Globus pallidus (tissue), 1 donor: ENCODE data around the gene PCDHA1.
A peak's percentile ranks its signal among the peaks of the same experiment; 100 is the strongest.
"Not testable (repeated sequence)": the region's sequence is repeated elsewhere in the genome, so short reads cannot be mapped to it uniquely, and the experiment has no call there.

Experiments used
- DNase-seq: peaks from one replicate; pipeline ENCODE4 v3.0.0-alpha.2; 2015; ENCODE audit warnings: low spot score

Gene PCDHA1

DNA sequence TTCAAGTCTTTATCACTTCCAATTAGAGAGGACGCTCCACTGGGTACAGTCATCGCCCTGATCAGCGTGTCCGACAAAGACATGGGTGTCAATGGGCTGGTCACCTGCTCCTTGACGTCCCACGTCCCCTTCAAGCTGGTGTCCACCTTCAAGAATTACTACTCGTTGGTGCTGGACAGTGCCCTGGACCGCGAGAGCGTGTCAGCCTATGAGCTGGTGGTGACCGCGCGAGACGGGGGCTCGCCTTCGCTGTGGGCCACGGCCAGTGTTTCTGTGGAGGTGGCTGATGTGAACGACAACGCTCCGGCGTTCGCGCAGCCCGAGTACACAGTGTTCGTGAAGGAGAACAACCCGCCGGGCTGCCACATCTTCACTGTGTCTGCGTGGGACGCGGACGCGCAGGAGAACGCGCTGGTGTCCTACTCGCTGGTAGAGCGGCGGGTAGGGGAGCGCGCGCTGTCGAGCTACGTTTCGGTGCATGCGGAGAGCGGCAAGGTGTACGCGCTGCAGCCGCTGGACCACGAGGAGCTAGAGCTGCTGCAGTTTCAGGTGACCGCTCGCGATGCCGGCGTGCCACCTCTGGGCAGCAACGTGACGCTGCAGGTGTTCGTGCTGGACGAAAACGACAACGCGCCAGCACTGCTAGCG lies 22.4 kb downstream of the PCDHA1 start:
- not testable (repeated sequence) for DNase-seq

DNA sequence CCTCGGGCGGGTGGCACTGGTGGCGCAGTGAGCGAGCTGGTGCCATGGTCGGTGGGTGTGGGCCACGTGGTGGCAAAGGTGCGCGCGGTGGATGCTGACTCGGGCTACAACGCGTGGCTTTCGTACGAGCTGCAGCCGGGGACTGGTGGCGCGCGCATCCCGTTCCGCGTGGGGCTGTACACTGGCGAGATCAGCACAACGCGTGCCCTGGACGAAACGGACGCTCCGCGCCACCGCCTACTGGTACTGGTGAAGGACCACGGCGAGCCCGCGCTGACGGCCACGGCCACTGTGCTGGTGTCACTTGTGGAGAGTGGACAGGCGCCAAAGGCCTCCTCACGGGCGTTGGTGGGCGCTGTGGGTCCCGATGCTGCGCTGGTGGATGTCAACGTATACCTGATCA lies 22.9 kb downstream of the PCDHA1 start:
- no peak for DNase-seq

- peak; percentile 33 for DNase-seq
These were observed 35.7 kb downstream of the PCDHA1 start, which contains the start of gene PCDHA5 for GRCh38 chr5:140821375-140822280. Gene PCDHA5 (plus strand): TSS chr5:140821613.

DNA sequence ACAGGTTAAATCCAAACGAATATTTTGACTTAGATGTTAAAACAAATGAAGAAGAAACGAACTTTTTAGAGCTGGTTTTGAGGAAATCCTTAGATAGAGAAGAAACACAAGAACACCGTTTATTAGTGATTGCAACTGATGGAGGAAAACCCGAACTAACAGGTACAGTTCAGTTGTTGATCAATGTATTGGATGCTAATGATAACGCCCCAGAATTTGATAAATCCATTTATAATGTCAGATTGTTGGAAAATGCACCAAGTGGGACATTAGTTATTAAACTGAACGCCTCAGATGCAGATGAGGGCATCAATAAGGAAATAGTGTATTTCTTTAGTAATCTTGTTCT lies 36.3 kb downstream of the PCDHA1 start:
- no peak for DNase-seq

DNA sequence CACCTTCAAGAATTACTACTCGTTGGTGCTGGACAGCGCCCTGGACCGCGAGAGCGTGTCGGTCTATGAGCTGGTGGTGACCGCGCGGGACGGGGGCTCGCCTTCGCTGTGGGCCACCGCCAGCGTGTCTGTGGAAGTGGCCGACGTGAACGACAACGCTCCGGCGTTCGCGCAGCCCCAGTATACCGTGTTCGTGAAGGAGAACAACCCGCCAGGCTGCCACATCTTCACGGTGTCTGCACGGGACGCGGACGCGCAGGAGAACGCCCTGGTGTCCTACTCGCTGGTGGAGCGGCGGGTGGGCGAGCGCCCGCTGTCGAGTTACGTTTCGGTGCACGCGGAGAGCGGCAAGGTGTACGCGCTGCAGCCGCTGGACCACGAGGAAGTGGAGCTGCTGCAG lies 37.0 kb downstream of the PCDHA1 start:
- DNase-seq: not testable (repeated sequence)

- no peak for DNase-seq
These were observed 37.5 kb downstream of the PCDHA1 start for GRCh38 chr5:140823475-140823874.

- peak; percentile 39 for DNase-seq
These were observed 41.9 kb downstream of the PCDHA1 start, which contains the start of gene PCDHA6 for GRCh38 chr5:140827704-140828361. Gene PCDHA6 (plus strand): TSS chr5:140827960. CDS start chr5:140828092, 132 bp downstream.

- no peak for DNase-seq
These were observed 42.4 kb downstream of the PCDHA1 start for GRCh38 chr5:140828362-140828737.

- DNase-seq: not testable (repeated sequence)
These were observed 43.9 kb downstream of the PCDHA1 start for GRCh38 chr5:140829511-140830501.

DNA sequence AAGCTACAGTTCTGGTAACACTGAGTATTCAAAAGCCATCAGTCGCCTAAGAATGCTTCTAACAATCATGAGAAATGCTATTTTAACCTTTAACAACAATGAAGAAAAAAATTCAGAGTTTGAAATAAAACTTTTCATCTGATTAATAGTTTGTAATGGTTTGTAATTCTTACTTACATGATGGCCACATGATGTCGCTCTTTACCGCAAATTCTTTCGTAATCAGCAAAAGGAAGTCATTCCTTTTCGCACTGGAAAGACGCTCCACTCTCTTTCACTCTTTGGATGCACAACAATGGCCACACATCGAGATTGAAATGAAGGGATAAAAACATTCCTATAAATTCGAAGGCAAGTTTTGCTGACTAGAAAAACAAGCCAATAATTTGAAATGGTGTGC lies 48.1 kb downstream of the PCDHA1 start, which contains the start of gene PCDHA7:
TSS of gene PCDHA7 (plus strand) at position 277 of the 400 bp plus-strand sequence. CDS start at position 392, 115 bp downstream.
- DNase-seq: peak; percentile 58

DNA sequence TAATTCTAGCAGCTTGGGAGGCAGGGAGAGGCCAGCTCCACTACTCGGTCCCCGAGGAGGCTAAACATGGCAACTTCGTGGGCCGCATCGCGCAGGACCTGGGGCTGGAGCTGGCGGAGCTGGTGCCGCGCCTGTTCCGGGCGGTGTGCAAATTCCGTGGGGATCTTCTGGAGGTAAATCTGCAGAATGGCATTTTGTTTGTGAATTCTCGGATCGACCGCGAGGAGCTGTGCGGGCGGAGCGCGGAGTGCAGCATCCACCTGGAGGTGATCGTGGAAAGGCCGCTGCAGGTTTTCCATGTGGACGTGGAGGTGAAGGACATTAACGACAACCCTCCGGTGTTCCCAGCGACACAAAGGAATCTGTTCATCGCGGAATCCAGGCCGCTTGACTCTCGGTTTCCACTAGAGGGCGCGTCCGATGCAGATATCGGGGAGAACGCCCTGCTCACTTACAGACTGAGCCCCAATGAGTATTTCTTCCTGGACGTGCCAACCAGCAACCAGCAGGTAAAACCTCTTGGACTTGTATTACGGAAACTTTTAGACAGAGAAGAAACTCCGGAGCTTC lies 48.6 kb downstream of the PCDHA1 start:
- not testable (repeated sequence) for DNase-seq

- DNase-seq: no peak
These were observed 49.9 kb downstream of the PCDHA1 start for GRCh38 chr5:140835622-140836510.

DNA sequence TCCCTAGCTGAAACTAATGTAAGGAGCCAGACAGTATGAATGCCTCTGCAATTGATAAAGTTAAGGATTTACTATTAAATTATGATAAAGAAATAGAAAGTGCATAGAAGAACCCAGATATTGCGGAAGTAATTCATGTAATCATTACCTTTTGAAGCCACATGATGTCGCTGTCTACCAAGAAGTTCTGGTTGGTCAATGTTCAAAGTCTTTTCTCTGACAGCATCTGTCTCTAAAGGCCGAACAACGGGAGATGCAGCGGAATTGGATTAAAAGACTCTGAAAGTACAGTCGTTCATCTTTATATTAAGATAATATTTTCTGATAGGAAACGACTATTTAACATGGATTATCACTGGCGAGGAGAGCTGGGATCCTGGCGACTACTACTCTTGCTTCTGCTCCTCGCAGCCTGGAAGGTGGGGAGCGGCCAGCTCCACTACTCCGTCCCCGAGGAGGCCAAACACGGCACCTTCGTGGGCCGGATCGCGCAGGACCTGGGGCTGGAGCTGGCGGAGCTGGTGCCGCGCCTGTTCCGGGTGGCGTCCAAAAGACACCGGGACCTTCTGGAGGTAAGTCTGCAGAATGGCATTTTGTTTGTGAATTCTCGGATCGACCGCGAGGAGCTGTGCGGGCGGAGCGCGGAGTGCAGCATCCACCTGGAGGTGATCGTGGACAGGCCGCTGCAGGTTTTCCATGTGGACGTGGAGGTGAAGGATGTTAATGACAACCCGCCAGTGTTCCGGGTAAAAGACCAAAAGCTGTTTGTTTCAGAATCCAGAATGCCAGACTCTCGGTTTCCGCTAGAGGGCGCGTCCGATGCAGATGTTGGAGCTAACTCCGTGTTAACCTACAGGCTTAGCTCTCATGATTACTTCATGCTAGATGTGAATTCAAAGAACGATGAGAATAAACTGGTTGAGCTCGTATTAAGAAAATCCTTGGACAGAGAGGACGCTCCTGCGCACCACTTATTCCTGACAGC lies 55.3 kb downstream of the PCDHA1 start, which contains the start of gene PCDHA8:
TSS of gene PCDHA8 (plus strand) at position 210 of the 985 bp plus-strand sequence. CDS start at position 345, 135 bp downstream.
- peak; percentile 51 for DNase-seq

GRCh38 chr5:140842798-140843733 lies 57.1 kb downstream of the PCDHA1 start:
- DNase-seq: no peak

GRCh38 chr5:140848139-140849102 lies 62.5 kb downstream of the PCDHA1 start, which contains the start of gene PCDHA9:
Gene PCDHA9 (plus strand): TSS chr5:140848382. CDS start chr5:140848496, 114 bp downstream.
- not testable (repeated sequence) for DNase-seq
